Measurements from ENCODE around the gene NFYC. TPM values are rescaled to one million over a fixed set of nuclear protein-coding genes. Genes with fewer than 3 reads are reported as not detected.
"Not testable (repeated sequence)": the region's sequence is repeated elsewhere in the genome, so short reads cannot be mapped to it uniquely, and the experiment has no call there.

Gene NFYC
- total RNA-seq, 4 donors from 2014 or later = 39.9 to 43.3 (median 41.8) TPM

GRCh38 chr1:40696294-40696693 lies 4.8 kb downstream of the NFYC start:
- Histone ChIP-seq H3K4me3 (no peak overlapping the region), H3K4me1 (peaks cover 5 to 83% (median 21%) of the 10 kb centered on the region in 3 donors), H3K9me3 (no peaks in the 10 kb centered on the region), H3K36me3 (no peaks in the 10 kb centered on the region), H3K27me3 (no peaks in the 10 kb centered on the region), H3K27ac (no peak overlapping the region)
- TF ChIP-seq CTCF (IDR thresholded peaks at IDR 0.05) (no peak), POLR2A (IDR thresholded peaks at IDR 0.05) (no peak)
- intact Hi-C loops (cut with DNase I) = no loop called here
- WGBS, 2 donors = 83 to 96% methylated on average over 4 of the region's 4 CpGs
- no peak for DNase-seq

- 65 to 77% methylated on average over 5 of the region's 5 CpGs for WGBS, 2 donors
- peaks cover 5 to 90% (median 31%) of the 10 kb centered on the region in 3 donors for H3K4me1 ChIP-seq
- intact Hi-C loops (cut with DNase I) = no loop called here
- TF ChIP-seq CTCF (IDR thresholded peaks at IDR 0.05) (no peak), POLR2A (IDR thresholded peaks at IDR 0.05) (no peak)
- H3K27me3 ChIP-seq = no peaks in the 10 kb centered on the region
- DNase-seq = no peak
- no peak overlapping the region for H3K27ac ChIP-seq
- no peaks in the 10 kb centered on the region for H3K9me3 ChIP-seq
- no peak overlapping the region for H3K4me3 ChIP-seq
- H3K36me3 ChIP-seq = no peaks in the 10 kb centered on the region
Observed at GRCh38 chr1:40697436-40697835, 5.9 kb downstream of the NFYC start.

DNA sequence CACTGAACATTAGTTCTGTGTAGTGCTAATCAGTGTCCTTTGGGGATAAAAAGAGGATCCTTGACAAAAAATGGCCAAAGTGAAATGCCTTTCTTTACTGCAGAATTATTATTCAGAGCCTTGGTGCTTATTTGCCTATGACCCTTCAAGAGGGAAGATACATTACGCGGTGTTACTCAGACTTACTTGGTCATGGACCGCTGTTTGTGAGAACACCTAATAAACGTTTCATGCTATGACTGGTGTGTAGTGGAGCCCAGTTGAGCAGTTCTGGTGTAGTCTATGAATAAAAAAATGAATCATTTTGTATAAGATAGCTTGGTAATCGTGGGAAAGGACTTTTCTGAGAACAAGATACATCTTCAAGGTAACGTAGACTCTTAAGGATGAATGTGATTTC lies 8.3 kb downstream of the NFYC start:
- WGBS, 2 donors = 66 to 78% methylated on average over 6 of the region's 6 CpGs
- H3K9me3 ChIP-seq = no peaks in the 10 kb centered on the region
- no peaks in the 10 kb centered on the region for H3K27me3 ChIP-seq
- H3K4me1 ChIP-seq = peaks cover 15 to 90% (median 24%) of the 10 kb centered on the region in 3 donors
- TF ChIP-seq POLR2A (IDR thresholded peaks at IDR 0.05) (no peak), CTCF (IDR thresholded peaks at IDR 0.05) (no peak)
- no peak for DNase-seq
- no peaks in the 10 kb centered on the region for H3K36me3 ChIP-seq
- peak overlapping the region in 2 of 4 donors; percentile 10 to 15 for H3K27ac ChIP-seq
- no peak overlapping the region for H3K4me3 ChIP-seq
- intact Hi-C loops (cut with DNase I) = no loop called here

DNA sequence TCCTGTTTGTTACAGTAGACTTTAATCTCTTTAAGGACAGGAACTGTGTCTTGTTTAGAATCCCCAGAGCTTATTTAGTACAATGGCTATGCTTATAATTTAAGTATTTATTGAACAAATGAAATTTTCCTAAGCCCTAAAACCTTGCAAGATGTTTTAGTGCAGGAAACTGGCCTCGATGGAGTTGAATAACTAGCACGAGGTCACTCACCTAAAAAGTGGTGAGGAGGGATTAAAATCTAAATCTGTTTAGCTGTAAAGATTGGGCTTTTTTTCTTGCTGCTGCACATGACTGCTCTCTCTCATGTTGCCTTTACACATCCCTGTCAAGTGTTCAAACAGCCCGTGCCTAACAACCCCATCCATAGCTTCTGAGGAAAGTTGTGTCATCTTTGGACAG lies 10.2 kb downstream of the NFYC start:
- intact Hi-C loops (cut with DNase I) = no loop called here
- H3K27ac ChIP-seq = no peak overlapping the region
- 49 to 55% methylated on average over 3 of the region's 3 CpGs for WGBS, 2 donors

DNA sequence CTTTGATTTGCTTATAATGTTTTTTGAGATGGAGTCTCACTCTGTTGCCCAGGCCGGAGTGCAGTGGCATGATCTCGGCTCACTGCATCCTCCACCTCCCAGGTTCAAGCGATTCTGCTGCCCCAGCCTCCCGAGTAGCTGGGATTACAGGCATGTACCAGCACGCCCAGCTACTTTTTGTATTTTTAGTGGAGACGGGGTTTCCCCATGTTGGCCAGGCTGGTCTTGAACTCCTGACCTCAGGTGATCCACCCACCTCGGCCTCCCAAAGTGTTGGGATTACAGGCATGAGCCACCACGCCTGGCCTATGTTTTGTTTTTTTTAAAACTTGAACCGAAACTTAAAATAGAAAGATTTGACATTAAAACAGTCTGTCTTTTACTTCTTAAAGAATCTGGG lies 11.3 kb downstream of the NFYC start:
- H3K36me3 ChIP-seq; H3K27me3 ChIP-seq; H3K9me3 ChIP-seq; intact Hi-C loops (cut with DNase I); DNase-seq; H3K4me3 ChIP-seq: not testable (repeated sequence)
- peak overlapping the region in 2 of 4 donors; percentile 11 to 41 for H3K27ac ChIP-seq
- H3K4me1 ChIP-seq = peaks cover 15 to 71% (median 28%) of the 10 kb centered on the region in 3 donors
- WGBS, 2 donors = 31 to 64% methylated on average over 5 to 9 of the region's 9 CpGs

More for the DNA sequence above, 10.2 kb downstream of the NFYC start:
- Histone ChIP-seq H3K4me1 (peaks cover 15 to 82% (median 28%) of the 10 kb centered on the region in 3 donors), H3K4me3 (no peak overlapping the region), H3K36me3 (no peaks in the 10 kb centered on the region), H3K27me3 (no peaks in the 10 kb centered on the region), H3K9me3 (no peaks in the 10 kb centered on the region)
- DNase-seq = no peak
- no peak for TF ChIP-seq POLR2A (IDR thresholded peaks at IDR 0.05)
- TF ChIP-seq CTCF (IDR thresholded peaks at IDR 0.05) = no peak

- 54 to 77% methylated on average over 3 of the region's 3 CpGs for WGBS, 2 donors
- Histone ChIP-seq H3K4me3 (no peak overlapping the region), H3K27ac (peak overlapping the region in 2 of 4 donors; percentile 11 to 41), H3K27me3 (no peaks in the 10 kb centered on the region), H3K4me1 (peaks cover 15 to 72% (median 29%) of the 10 kb centered on the region in 3 donors), H3K36me3 (no peaks in the 10 kb centered on the region), H3K9me3 (no peaks in the 10 kb centered on the region)
- no peak for TF ChIP-seq CTCF (IDR thresholded peaks at IDR 0.05)
- no peak for TF ChIP-seq POLR2A (IDR thresholded peaks at IDR 0.05)
- DNase-seq = no peak
- intact Hi-C loops (cut with DNase I) = no loop called here
Observed at GRCh38 chr1:40703316-40703715, 11.8 kb downstream of the NFYC start.
